Stimulated activated CD8-positive, alpha-beta memory T cell treated with anti-CD3 and anti-CD28 coated beads, Interleukin-15, amount 100 ng/mL, for 24 hours (primary cell): ENCODE results near the gene EID3.
"Not testable (repeated sequence)": the region's sequence is repeated elsewhere in the genome, so short reads cannot be mapped to it uniquely, and the experiment has no call there.

ENCODE experiments used
- DNase-seq: peaks from one replicate; pipeline ENCODE4 v3.0.0-alpha.2; 2020; ENCODE audit warnings: low read depth

Gene EID3

DNA sequence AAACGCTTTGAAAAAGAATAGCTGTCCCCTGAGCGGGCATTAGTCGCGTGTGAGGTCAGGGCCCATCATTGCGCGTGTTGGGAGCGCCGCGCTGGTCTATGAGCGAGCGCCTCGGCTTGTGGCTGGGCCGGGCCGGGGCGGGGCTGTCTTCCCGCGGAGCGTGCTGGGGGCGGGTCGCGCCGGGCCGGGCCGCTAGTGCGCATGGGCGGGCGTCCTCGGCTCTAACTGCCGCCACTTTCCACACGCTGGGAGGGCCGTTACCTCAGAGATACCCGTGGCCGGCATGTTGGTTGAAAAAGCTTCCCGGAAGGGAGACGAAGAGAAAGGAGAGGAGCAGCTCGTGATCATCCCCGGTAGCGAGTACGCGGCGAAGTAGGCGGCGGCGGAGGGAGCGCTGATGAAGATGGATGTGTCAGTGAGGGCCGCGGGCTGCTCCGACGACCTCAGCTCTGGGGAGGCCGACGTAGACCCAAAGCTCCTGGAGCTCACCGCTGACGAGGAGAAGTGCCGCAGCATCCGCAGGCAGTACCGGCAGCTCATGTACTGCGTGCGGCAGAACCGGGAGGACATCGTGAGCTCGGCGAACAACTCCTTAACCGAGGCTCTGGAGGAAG lies at the start of gene EID3:
Gene EID3, plus strand, starts transcription at position 202 of the 614 bp plus-strand sequence. Its CDS starts 196 bp downstream, at position 398.
- peak; percentile 81 for DNase-seq

DNA sequence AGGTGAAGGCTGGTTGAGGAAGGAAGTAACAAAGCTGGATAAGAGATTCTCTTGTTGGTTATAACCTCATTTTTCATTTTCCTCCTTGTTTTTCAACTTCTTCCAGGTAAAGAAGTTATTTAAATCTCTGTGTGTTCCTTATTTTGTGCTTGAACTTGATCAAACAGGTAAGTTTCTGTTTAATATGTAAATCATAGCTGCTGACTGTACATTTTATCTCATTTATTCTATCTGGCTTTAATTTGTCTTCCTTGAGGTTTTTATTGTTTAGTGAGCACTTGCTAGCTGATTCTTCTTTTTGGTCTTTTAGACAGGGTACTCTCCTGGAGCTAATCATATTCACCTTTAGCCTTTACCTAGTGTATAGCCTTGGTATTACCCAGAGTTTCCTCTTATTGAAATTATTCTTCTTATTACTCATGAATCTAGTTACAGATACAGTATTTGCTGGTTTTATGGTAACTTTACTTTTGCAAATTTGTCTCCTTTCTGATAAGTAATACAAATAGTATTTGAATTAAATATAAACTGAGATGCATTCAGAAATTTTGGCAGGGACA lies 45.5 kb upstream of the EID3 start:
- DNase-seq, result no peak

DNA sequence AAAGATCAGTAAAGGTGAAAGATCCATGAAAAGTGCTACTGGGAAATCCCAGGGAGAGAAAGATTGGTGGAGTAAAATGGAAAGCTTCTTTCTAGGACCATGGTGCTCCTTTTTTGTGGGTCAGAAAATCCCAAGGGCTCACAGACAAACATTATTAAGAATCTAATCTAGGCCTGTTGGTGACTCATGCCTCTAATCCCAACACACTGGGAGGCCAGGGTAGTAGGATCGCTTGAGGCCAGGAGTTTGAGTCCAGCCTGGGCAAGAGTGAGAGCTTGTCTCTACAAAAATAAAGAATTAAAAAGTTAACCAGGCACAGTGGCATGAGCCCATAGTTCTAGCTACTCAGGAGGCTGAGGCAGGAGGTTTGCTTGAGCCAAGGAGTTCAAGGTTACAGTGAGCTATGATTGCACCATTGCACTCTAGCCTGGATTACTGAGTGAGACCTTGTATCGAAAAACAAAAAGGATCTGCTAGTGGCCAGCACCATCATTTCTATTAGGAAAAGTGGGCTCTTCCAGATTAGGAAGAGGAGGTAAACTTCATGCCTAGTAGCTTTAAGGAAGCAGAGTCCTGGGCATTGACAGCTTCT lies 45.0 kb upstream of the EID3 start:
- no peak for DNase-seq

DNA sequence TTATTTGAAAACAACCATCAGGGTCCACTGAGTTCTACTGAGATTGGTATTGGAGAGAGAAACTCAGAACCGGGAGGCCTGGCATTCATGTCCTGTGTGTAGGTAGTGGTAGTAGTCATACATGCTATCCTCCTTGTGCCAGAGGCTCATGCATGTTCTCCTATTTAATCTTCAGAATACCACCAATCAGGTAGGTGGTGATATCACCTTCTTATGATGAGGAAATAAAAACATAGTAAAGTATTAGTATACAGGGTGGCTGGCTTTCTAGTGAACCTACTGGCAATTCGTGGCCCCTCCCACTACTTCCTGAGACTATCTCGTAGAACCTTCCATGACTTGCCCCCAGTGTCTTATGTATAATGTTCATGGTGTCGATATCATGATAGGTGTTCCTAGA lies 40.5 kb upstream of the EID3 start:
- no peak for DNase-seq

DNA sequence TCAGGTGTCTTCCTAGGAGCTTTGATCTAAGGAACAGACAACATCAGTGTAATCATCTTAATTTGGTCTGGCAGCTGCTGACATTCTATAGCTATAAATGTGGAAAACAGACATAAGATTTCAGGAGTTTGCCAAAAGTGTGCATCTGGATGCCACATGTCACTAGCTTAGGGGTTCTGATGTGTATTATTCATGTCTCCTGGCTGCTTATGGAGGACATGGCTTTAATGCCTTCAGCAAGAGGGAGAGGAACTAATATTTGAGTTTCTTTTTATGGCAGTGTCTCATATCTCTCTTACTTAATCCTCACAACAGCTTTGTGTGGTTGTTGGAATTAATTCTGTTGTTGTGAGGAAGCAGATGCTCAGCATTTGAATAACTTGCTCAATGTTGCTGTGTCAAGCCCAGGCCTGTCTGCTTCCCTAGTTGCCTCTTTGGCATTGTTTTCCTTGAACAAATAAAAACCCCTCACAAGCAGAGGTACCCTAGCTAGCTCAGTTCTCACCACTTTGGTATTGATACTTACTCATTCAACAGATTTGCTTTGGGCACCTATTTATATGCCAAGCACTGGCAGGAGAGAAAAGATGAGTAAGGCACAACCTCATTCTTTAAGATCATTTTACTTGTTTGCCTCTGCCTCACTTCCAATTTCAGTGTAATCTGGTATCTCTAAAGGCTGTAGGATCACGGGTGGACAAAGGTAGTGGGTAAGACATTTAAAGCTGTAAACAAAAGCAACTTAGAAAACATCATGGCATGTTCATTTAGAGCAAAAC lies 39.8 kb upstream of the EID3 start:
- no peak for DNase-seq

DNA sequence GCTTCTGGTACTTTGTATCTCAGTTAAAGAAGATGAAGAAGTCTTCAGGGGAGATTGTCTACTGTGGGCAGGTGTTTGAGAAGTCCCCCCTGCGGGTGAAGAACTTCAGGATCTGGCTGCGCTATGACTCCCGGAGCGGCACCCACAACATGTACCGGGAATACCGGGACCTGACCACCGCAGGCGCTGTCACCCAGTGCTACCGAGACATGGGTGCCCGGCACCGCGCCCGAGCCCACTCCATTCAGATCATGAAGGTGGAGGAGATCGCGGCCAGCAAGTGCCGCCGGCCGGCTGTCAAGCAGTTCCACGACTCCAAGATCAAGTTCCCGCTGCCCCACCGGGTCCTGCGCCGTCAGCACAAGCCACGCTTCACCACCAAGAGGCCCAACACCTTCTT lies 38.1 kb upstream of the EID3 start:
- DNase-seq, result not testable (repeated sequence)

DNA sequence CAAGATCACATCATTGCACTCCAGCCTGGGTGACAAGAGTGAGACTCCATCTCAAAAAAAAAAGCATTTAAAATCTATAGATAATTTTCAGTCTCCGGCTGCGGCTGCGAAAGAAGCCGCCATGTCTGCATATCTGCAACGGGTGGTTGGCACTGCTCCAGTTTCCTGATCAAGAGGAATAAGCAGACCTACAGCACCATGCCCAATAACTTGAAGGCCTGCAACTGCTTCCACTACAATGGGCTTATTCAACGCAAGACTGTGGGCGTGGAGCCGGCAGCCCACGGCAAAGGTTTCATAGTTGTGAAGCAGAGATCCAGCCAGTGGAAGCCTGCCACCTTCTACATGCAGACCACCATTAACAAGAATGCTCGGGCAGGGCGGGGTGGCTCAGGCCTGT lies 30.6 kb upstream of the EID3 start:
- DNase-seq, result no peak

DNA sequence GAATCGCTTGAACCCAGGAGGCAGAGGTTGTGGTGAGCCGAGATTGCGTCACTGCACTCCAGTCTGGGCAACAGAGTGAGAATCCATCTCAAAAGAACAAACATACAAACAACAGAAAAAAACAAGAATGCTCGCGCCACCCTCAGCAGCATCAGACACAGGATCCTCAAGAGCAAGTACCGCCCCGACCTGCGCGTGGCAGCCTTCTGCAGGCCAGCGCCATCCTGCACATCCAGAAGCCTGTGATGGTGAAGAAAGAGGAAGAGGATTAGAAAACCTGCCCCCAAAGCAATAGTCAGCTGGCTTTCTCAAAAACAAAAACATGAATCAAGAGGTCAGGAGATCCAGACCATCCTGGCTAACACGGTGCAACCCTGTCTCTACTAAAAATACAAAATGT lies 30.0 kb upstream of the EID3 start:
- no peak for DNase-seq

DNA sequence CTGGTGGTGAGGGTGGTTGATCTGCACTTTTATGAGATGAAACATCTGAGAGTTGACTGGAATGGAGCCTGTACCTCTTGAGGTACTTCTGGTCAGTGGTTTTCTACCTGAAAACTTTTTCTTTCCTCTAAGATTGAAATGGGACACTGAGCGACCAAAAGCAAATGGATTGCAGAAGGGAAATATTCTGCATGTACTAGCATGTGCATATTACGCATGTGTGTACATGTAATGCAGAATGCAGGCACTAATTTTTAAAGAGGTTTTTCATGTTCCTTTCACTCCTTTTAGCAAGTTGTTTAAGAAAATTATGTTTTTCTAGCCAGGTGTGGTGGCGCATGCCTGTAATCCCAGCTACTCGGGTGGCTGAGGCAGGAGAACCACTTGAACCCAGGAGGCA lies 28.7 kb upstream of the EID3 start:
- no peak for DNase-seq

DNA sequence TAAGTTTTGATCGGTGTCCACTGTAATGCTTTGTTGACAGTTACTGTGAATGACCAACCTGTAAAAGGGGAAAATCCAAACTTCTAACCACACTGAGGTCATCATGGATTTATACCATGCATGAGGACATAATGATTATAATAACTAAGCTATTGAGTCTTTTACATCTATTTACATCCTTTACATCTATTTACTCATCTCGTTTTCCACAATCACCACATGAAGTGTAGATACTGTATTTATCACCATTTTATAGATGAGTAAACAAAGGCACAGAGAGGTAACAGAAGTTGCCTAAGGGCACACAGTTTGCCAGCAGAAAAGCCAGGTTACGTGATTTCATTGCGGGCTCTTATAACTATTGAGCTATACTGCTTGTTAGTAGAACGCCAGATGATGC lies 27.9 kb upstream of the EID3 start:
- DNase-seq, result no peak

DNA sequence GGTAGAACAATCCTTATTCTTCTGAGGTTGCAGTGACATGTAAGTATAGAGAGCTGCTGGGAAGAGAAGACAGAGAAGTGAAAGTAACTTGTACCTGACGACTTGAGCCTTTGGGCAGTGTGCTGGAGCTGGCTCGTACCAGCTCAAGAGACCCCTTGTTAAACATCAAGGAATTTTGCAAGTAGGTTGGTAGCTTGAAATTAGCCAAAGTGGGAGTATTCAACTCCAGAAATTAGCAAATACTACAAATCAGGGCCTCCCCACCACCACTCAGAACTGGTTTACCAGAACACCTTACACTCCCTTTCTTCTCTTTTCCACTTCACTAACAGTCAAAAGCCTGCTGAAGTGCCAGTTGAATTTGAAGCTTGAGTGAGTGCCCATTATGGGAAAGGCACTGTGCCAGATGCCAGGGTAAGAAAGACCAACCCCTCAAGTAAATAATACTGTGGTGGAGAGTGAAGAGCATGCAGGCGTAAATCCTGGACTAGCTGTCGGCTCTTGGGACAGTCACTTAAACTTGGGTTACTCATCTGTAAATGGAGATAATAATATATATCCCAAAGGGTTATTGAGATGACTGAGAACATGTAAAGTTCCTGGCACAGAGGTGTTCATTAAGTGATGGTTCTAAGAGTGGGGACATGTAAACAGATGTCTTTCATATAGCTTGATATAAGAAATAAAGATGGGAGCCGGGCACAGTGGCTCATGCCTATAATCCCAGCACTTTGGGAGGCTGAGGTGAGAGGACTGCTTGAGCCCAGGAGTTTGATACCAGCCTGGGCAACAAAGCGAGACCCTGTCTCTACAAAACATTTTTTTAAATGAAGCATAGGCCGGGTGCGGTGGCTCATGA lies 27.0 kb upstream of the EID3 start:
- DNase-seq, result no peak

DNA sequence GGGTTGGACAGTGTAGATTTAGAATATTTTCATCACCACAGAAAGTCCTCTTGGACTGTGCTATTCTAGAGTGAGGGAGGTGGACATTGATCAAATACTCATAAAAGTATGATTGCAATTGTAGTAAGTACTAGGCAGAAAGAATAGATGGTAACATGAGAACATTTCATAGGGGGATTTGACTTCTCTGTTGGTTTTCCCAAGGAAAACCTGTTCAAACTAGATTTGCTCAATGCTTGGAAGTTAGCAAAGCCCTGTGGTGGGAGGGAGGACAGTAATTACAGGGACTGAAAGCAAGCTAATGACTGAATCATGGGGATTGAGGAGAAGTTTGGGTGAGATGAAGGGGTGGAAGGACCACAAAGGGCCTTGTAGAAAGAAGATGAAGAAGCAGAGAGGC lies 24.4 kb upstream of the EID3 start:
- no peak for DNase-seq

DNA sequence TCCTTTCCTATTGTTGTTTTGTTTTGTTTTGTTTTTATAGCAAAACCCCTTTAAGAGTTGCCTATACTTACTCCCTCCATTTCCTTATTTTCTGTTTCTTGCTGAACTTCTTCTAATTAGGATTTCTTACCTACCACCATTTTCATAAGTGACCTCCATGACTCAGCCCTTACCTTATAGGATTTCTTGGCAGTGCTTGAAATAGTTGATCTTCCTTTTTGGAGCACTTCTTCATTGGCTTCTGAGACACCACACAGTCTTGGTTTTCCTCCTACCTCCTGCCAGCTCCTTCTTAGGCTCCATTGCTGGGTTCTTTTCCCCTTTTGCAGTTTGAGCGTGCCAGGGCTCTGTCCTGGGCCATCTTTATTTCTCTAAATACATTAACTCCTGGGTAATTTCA lies 23.4 kb upstream of the EID3 start:
- no peak for DNase-seq

DNA sequence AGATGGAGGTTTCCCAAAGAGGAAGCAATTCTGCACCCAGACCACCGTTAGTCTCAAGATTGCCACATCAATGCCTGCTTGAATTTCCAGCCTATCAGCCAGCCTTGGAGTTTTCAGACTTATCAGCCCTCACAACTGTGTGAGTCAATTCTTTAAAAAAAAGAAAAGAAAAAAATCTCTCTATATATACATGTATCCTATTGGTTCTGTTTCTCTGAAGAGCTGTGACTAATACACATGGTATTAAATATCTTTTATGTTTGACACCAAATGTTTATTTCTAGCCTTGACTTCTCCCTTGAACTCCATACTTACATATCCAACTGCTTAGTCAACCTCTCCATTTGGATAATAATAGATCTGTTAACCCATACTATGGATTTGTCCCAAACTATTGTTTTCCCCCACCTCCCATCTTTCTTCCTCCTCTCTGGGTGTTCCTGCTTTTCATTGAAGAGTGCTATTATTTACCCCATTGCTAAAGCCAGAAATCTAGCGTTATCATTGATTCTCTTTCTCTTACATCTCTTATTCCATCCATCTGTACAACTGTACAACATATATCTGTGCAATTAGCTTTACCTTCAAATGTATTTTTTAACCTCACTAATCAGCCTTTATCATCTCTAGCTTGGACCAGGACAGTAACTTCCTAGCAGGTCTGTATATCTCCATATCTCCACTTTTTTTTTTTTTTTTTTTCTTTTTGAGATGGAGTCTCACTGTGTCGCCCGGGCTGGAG lies 22.7 kb upstream of the EID3 start:
- DNase-seq, result no peak

DNA sequence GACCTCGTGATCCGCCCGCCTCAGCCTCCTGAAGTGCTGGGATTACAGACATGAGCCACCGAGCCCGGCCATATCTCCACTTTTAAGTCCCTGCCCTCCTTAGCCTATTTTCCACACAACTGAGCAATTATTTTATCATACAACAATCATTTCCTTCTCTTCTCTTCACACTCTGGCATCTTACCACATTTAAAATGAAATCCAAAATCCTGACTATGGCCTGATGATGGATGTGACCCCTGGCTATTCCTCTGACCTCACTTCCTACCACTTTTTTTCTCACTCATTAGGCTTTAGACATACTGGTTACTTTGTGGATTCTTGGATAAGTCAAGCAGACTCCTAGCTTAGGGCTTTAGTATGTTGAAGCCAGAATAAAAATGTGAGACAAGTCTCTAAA lies 21.9 kb upstream of the EID3 start:
- DNase-seq, result no peak

DNA sequence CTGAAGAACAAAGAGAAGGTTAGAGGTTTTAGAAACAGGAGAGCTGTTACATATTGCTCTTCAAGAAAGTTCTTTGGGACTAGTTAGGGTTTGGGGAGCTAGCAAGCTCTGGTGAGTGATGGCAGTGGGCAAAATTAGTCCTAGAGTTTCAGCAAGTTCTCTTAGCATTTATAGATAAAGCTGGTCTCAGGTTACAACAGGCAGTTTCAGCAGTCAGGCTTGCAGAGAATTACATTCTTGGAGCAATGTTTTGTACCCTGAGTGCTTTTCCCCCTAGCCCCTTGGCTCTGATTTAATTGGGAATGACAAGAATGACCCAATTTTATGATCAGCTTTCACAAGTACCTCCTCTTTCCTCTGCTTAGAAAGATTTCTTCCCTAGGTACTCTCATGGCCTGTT lies 21.4 kb upstream of the EID3 start:
- no peak for DNase-seq

DNA sequence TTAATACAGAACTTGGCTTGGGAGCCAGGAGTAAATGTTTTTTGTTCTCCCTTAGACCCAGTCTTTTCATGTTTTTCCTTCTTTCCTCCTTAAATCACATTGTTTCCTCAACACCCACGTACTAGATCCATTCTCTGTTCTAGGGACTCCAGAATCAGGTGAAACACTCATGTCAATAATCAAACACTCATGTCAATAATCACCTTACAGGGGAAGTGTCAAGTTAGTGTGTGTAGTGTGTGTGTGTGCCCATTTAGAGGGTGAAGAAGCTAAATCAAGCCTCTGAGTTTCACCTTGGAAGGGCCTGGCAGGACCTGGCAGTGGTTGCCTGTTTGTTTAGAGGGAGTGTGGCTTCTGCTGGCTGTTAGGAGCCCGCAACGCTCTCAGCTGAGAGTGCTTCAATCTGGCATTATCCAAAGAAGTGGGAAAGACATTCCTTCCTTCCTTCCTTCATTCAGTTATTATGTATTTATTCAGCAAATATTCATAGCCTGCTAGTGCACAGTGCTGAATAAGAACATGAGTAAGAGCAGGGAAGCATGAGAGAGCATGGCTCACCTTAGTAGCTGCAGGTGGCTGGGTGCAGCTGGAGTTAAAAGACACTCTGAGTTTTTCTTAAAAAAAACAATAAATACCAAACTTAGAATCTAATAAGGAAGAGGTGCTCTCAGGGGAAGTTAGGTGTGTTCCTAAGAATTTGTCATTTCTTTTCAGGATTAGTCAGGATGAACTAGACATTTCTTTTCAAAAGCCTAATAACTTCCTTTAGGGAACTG lies 17.6 kb upstream of the EID3 start:
- DNase-seq, result no peak

DNA sequence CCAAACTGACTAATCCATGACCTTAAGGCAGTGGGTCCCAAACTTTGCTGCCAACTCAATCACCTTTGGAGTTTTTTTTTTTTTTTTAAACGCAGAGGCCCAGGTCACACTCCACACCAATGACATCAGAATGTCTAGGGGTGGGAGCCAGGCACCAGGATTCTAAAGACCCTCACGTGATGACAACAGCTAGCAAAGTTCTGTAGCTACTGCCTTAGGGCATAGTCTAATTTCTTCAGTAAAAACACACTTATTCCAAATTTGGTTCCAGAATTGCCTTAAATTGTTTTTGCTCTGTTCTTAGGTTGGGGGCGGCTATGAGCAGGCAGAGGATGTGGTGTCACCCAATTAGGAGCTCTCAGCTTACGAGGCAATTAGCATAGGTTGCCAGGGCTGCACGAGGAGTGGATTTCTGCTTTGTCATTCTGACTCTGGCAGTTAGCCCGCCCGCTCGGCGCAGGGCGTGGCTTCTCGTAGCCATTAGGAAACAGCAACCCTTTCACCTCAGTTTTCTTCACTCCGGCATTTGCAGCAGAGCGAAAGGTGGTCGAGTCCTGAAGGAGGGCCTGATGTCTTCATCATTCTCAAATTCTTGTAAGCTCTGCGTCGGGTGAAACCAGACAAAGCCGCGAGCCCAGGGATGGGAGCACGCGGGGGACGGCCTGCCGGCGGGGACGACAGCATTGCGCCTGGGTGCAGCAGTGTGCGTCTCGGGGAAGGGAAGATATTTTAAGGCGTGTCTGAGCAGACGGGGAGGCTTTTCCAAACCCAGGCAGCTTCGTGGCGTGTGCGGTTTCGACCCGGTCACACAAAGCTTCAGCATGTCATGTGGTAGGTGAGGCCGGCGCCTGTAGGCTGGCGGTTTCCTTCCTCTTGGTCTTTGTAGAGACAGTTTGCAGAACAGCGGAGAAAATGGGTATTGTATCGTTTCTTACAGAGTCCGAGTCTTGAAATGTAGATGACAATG lies 16.7 kb upstream of the EID3 start:
- DNase-seq, result peak; percentile 55

DNA sequence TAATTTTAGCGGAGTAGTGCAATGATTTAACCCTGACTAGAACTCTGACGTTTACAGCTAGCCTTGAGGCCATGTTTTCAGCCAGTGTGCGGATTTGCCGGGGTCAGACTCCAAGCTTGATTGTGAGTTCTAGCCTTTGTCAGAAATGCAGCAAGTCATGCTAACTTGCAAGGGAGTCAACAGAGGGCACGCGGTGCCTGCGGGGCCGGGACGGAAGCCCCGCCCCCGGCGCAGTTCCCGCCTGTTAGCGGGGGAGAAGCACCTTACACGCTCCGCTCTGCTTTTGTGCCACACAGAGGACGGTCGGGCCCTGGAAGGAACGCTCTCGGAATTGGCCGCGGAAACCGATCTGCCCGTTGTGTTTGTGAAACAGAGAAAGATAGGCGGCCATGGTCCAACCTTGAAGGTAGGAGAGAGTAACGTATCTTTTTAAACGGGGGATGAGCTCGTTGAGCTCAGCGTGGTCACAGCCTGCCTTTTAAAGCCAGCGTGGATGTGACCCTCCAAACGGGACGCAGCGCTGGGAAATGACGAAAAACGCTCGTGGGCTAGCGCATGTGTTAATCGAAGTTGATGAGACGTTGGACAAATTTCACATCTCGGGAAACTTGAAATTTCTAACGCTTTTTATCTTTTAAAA lies 14.8 kb upstream of the EID3 start:
- DNase-seq, result peak; percentile 61
